ENCODE results near the gene DAPK1.

DNA sequence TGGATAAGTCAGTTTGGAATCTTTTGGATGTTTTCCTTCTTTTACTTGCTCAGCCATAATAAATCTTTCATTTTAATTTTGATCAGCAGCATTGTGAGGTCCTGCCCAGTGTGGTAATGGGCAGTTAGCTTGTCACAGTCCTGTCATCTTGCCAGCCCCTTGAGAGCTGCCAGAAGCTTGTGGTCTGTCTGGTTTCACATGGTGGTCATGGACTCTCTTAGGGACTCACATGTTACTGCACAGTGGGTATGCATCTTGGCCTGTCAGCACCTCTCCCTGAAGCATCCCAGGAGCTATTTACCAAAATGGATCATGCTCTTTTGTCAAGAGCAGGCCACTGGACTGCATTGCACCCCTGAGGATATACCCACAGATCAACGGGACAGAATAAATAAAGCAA lies 60.3 kb downstream of the DAPK1 start:
- TF ChIP-seq, protein P1, sequence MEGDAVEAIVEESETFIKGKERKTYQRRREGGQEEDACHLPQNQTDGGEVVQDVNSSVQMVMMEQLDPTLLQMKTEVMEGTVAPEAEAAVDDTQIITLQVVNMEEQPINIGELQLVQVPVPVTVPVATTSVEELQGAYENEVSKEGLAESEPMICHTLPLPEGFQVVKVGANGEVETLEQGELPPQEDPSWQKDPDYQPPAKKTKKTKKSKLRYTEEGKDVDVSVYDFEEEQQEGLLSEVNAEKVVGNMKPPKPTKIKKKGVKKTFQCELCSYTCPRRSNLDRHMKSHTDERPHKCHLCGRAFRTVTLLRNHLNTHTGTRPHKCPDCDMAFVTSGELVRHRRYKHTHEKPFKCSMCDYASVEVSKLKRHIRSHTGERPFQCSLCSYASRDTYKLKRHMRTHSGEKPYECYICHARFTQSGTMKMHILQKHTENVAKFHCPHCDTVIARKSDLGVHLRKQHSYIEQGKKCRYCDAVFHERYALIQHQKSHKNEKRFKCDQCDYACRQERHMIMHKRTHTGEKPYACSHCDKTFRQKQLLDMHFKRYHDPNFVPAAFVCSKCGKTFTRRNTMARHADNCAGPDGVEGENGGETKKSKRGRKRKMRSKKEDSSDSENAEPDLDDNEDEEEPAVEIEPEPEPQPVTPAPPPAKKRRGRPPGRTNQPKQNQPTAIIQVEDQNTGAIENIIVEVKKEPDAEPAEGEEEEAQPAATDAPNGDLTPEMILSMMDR (IDR thresholded peaks at IDR 0.05): no peak
- TF ChIP-seq POLR2A (IDR thresholded peaks at IDR 0.05): no peak

Data from adrenal gland (tissue), 5 donors.